HG03342 (cell line): ENCODE data around the gene OR8J1.
"Not testable (repeated sequence)": the region's sequence is repeated elsewhere in the genome, so short reads cannot be mapped to it uniquely, and the experiment has no call there.

Experiments
- ATAC-seq: cut with Tn5 transposase; IDR thresholded peaks from one replicate; pipeline ENCODE4 v1.9.1; 2021; ENCODE audit warnings: mild to moderate bottlenecking, moderate library complexity; ENCODE audit not compliant: unreplicated experiment

The OR8J1 gene, protein sequence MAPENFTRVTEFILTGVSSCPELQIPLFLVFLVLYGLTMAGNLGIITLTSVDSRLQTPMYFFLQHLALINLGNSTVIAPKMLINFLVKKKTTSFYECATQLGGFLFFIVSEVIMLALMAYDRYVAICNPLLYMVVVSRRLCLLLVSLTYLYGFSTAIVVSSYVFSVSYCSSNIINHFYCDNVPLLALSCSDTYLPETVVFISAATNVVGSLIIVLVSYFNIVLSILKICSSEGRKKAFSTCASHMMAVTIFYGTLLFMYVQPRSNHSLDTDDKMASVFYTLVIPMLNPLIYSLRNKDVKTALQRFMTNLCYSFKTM

DNA sequence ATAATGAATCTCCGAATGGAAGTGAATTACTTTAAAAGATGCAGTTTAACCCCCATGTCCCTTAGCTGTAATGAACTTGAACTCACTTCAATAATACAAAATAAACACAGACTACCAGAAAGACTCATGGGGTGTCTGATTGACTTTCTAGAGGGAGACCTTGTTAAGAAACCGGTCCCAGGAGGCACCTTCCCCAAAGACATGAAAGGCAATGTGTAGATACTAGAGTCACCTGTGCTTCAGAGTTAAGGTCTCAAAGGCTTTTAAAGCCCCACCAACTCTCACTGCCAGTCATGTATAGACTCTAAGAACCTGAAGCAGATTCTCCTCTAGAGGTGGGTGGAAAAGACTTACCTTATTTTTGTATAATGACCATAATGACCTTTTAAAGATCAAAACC is at the start of gene OR8J1:
Gene OR8J1, plus strand, starts transcription at position 301 of the 400 bp plus-strand sequence. CDS start 5,956 bp downstream, outside the sequence.
- no peak for ATAC-seq

- no peak for ATAC-seq
Measured at GRCh38 chr11:56307836-56308235, 46.3 kb upstream of the OR8J1 start.

DNA sequence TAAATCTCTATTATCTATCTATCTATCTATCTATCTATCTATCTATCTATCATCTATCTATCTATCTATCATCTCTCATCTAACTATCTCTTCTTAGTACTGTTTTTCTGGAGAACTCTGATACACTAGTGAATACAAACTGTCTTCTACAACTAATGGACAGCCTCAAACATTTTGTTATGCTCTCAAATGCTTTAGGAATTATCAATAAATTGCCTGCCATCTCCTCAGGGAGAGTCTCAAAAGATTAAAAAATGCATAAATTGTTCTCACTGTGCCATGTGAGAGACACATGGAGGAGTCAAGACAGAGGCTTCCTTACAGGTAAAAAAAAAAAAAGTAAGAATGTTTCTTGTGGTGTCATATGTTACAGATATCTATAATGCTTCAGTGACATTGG is 39.2 kb upstream of the OR8J1 start, which contains the start of gene OR8K3:
Gene OR8K3, plus strand, starts transcription at position 301 of the 400 bp plus-strand sequence. CDS start 3,163 bp downstream, outside the sequence.
- no peak for ATAC-seq

DNA sequence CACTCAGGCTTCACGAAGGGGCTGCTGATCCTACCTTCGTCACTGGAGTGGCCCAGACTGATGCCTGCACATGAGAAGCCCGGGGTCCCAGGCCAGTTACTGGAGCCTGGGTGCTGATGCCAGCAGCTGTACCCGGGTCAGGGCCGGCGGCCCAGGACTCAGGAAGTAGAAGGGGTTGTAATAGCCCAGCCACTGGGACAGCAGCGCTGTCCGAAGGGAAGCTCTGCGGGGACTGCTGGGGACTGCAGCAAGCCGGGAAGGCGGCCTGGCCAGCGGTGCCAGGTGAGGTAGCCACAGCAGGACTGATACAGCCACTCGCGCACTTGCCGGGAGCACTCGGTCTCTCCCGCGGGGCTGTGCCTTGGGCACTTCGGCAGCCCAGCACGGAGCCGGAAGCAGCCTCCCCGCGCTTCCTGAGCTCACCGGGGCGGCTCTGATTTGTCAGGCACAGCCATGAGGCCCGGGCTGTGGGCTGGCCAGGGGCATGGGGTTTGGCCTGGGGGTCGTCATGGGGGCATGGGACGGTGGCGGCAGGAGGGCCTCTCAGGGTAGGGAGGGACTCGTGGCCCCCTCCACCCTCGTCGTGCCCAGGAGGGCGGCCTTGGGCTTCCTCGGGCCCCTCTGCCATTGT is 22.1 kb upstream of the OR8J1 start:
- ATAC-seq = no peak

GRCh38 chr11:56333156-56333555 is 20.9 kb upstream of the OR8J1 start:
- ATAC-seq = no peak

GRCh38 chr11:56340289-56340688 is 13.8 kb upstream of the OR8J1 start:
- ATAC-seq = no peak

DNA sequence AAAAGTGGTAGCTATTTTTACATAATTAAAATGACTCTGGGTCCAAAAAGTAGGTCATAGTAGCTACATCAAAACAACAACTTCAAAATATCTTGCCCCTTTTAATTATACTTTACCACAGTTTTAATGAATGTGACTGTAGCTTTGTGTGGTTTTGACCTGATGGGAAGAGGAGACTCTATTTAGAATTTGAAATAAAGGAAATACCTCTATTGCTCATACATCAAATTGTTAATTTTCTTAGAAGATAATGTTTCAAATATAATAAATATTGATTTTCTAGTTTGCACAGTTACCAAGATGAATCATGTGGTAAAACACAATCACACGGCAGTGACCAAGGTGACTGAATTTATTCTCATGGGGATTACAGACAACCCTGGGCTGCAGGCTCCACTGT is 8.4 kb upstream of the OR8J1 start, which contains the start of gene OR8K1:
Gene OR8K1, plus strand, starts transcription at position 301 of the 400 bp plus-strand sequence. Its CDS starts 0 bp downstream, at position 301.
- ATAC-seq = no peak

GRCh38 chr11:56375324-56375723 is 21.2 kb downstream of the OR8J1 start, which contains the start of gene OR8U1:
TSS of gene OR8U1 (plus strand) at chr11:56375624. CDS start at chr11:56375624, 0 bp downstream.
- no peak for ATAC-seq

GRCh38 chr11:56380120-56380519 is 26.0 kb downstream of the OR8J1 start:
- no peak for ATAC-seq

GRCh38 chr11:56394381-56394780 is 40.3 kb downstream of the OR8J1 start:
- ATAC-seq = no peak

GRCh38 chr11:56396047-56396446 is 42.0 kb downstream of the OR8J1 start:
- no peak for ATAC-seq

DNA sequence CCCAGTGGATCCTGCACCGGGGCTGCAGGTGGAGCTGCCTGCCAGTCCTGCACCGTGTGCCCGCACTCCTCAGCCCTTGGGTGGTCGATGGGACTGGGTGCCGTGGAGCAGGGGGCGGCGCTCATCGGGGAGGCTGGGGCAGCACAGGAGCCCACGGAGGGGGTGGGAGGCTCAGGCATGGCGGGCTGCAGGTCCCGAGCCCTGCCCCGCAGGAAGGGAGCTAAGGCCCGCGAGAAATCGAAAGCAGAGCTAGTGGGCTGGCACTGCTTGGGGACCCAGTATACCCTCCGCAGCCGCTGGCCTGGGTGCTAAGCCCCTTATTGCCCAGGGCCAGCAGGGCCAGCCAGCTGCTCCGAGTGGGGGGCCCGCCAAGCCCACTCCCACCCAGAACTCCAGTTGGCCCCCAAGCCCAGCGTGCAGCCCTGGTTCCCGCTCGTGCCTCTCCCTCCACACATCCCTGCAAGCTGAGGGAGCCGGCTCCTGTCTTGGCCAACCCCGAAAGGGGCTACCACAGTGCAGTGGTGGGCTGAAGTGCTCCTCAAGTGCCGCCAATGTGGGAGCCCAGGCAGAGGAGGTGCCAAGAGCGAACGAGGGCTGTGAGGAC is 47.9 kb downstream of the OR8J1 start:
- not testable (repeated sequence) for ATAC-seq

GRCh38 chr11:56404393-56404792 is 50.3 kb downstream of the OR8J1 start:
- no peak for ATAC-seq

- no peak for ATAC-seq
Measured at GRCh38 chr11:56410801-56411200, 56.7 kb downstream of the OR8J1 start.
